Adrenal gland (tissue), 5 donors: ENCODE measurements around the gene CHPF2.

Experiments
- POLR2A ChIP-seq, 2 donors: fragments of 450-650 bp; IDR thresholded peaks; one replicate each; pipeline ENCODE4 v1.6.1; 2017; ENCODE audit warnings: antibody characterized with exemption in 2 of 2, mild to moderate bottlenecking in 2 of 2, moderate library complexity in 1 of 2
- TF ChIP-seq, protein P1 (sequence below), 6 experiments: fragments of 450-650 bp in 4 of 6; fragments of 200-600 bp in 2 of 6; sonication (generic) in 1 of 6; IDR thresholded peaks; 1 replicate in 5 of 6; 2 replicates in 1 of 6; pipeline versions ENCODE4 v1.5.1 to v1.8.0; 2016 to 2021; ENCODE audit warnings: antibody characterized with exemption in 6 of 6, mild to moderate bottlenecking in 2 of 6, moderate library complexity in 1 of 6
- donor health status: DM: no; HTN: no; CAD: no.

DNA sequence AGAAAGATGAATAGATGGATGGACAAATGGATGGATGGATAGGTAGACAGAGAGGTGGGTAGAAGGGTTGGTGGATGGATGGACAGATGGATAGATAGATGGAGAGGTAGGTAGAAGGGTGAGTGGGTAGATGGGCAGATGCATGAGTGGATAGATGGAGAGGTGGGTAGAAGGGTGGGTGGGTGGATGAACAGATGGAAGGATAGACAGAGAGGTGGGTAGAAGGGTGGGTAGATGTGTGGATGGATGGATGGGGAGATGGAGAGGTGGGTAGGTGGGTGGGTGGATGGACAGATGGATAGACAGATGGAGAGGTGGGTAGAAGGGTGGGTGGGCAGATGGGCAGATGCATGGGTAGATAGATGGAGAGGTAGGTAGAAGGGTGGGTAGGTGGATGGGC is 34.4 kb upstream of the CHPF2 start:
- no peak for TF ChIP-seq POLR2A (IDR thresholded peaks at IDR 0.05)
- TF ChIP-seq, protein P1, sequence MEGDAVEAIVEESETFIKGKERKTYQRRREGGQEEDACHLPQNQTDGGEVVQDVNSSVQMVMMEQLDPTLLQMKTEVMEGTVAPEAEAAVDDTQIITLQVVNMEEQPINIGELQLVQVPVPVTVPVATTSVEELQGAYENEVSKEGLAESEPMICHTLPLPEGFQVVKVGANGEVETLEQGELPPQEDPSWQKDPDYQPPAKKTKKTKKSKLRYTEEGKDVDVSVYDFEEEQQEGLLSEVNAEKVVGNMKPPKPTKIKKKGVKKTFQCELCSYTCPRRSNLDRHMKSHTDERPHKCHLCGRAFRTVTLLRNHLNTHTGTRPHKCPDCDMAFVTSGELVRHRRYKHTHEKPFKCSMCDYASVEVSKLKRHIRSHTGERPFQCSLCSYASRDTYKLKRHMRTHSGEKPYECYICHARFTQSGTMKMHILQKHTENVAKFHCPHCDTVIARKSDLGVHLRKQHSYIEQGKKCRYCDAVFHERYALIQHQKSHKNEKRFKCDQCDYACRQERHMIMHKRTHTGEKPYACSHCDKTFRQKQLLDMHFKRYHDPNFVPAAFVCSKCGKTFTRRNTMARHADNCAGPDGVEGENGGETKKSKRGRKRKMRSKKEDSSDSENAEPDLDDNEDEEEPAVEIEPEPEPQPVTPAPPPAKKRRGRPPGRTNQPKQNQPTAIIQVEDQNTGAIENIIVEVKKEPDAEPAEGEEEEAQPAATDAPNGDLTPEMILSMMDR (IDR thresholded peaks at IDR 0.05) = no peak
